ENCODE results near the gene AGAP5. TPM values are rescaled to one million over a fixed set of nuclear protein-coding genes. Genes with fewer than 3 reads are reported as not detected.
"Not testable (repeated sequence)": the region's sequence is repeated elsewhere in the genome, so short reads cannot be mapped to it uniquely, and the experiment has no call there.

AGAP5 gene
- total and polyA plus RNA-seq, 2 of the 8 experiments (the other 6 are each of a cell fraction or from before 2014, with no cell fraction given): 5.4 to 6.0 TPM

- FAIRE-seq: not testable (repeated sequence)
- WGBS, 2 experiments (ENCODE audit: extremely low coverage in 1 of 2, insufficient coverage in 1 of 2, insufficient read length in 1 of 2, insufficient replicate concordance in 2 of 2, low coverage in 1 of 2, low lambda C conversion rate in 2 of 2, missing lambda C conversion rate in 1 of 2): 88% methylated on average over 9 of the region's 10 CpGs; no CpG with 5 or more reads in 1 of the 2 experiments
These were observed 34.3 kb downstream of the AGAP5 start for GRCh38 chr10:73663621-73664020.

GRCh38 chr10:73662705-73663104 is 35.2 kb downstream of the AGAP5 start:
- H3K23me2 ChIP-seq (ENCODE audit: low read depth, low read length); DNase-seq (ENCODE audit: low read depth in 1 of 2, low spot score in 2 of 2); H3K9ac ChIP-seq (replicated peaks in 1 of 4; ENCODE audit: extremely low read depth in 1 of 4, low read depth in 3 of 4, low read length in 3 of 4); H2BK15ac ChIP-seq (ENCODE audit: low read length); H3K4me1 ChIP-seq (replicated peaks in 1 of 4; ENCODE audit: control insufficient read depth in 3 of 4, insufficient read depth in 4 of 4, low read length in 3 of 4); H4K91ac ChIP-seq (replicated peaks; ENCODE audit: insufficient read length, low read length); H3K36me3 ChIP-seq (ENCODE audit: control insufficient read depth in 2 of 4, insufficient read depth in 4 of 4, low read length in 3 of 4); H3K56ac ChIP-seq (replicated peaks; ENCODE audit: insufficient read length, low read depth, low read length); H4K20me1 ChIP-seq (replicated peaks in 1 of 2; ENCODE audit: control insufficient read depth in 1 of 2, insufficient read depth in 2 of 2, low read length in 2 of 2); H2BK5ac ChIP-seq (ENCODE audit: low read depth, low read length); H3K4me3 ChIP-seq (ENCODE audit: extremely low read depth in 1 of 4, insufficient read depth in 2 of 4, low read depth in 3 of 4, low read length in 4 of 4); H3K79me1 ChIP-seq (ENCODE audit: low read depth, low read length); H2AFZ ChIP-seq (ENCODE audit: low read length); H2BK12ac ChIP-seq (ENCODE audit: low read depth, low read length); H2BK120ac ChIP-seq (replicated peaks; ENCODE audit: low read depth, low read length); FAIRE-seq; H3K27me3 ChIP-seq (replicated peaks in 1 of 4; ENCODE audit: control insufficient read depth in 3 of 4, extremely low read depth in 1 of 4, insufficient read depth in 3 of 4, low read length in 3 of 4); H2BK20ac ChIP-seq (ENCODE audit: low read length); H3K79me2 ChIP-seq (ENCODE audit: control insufficient read depth in 1 of 2, insufficient read depth in 2 of 2, low read length in 2 of 2); H3K18ac ChIP-seq (ENCODE audit: extremely low read depth, low read length); H2AK5ac ChIP-seq (ENCODE audit: low read depth, low read length); H3K23ac ChIP-seq (ENCODE audit: insufficient read length); H3K27ac ChIP-seq (ENCODE audit: low read depth, low read length); H4K8ac ChIP-seq (ENCODE audit: extremely low read depth, insufficient read depth, low read length); H4K5ac ChIP-seq (ENCODE audit: insufficient read length, low read depth, low read length); H3K4ac ChIP-seq (replicated peaks; ENCODE audit: insufficient read length, low read depth, low read length); H3K4me2 ChIP-seq (ENCODE audit: insufficient read depth in 1 of 2, low read depth in 2 of 2, low read length in 2 of 2); H3K9me3 ChIP-seq (ENCODE audit: insufficient read depth in 2 of 2, low read depth in 1 of 2, low read length in 1 of 2); H3K14ac ChIP-seq (ENCODE audit: insufficient read length): not testable (repeated sequence)
- 85% methylated on average over 7 of the region's 7 CpGs; no CpG with 5 or more reads in 1 of the 2 experiments for WGBS, 2 experiments (ENCODE audit: extremely low coverage in 1 of 2, insufficient coverage in 1 of 2, insufficient read length in 1 of 2, insufficient replicate concordance in 2 of 2, low coverage in 1 of 2, low lambda C conversion rate in 2 of 2, missing lambda C conversion rate in 1 of 2)
- POLR2A ChIA-PET (ENCODE audit: partially characterized antibody): interaction anchor here (2.4 kb wide), 1 partner anchor 12 kb away, joined by 5 read pairs; no protein-coding TSS in a partner anchor
- CTCF ChIA-PET (ENCODE audit: partially characterized antibody): interaction anchor here (0.9 to 1.6 kb wide), 2 partner anchors 17 to 19 kb away, joined by 3 to 5 read pairs; no protein-coding TSS in a partner anchor

More at GRCh38 chr10:73663621-73664020, 34.3 kb downstream of the AGAP5 start:
- H2BK15ac ChIP-seq (ENCODE audit: low read length); H3K79me2 ChIP-seq (ENCODE audit: control insufficient read depth in 1 of 2, insufficient read depth in 2 of 2, low read length in 2 of 2); H2AFZ ChIP-seq (ENCODE audit: low read length); H2BK20ac ChIP-seq (ENCODE audit: low read length); H3K4me3 ChIP-seq (ENCODE audit: extremely low read depth in 1 of 4, insufficient read depth in 2 of 4, low read depth in 3 of 4, low read length in 4 of 4); H3K79me1 ChIP-seq (ENCODE audit: low read depth, low read length); DNase-seq (ENCODE audit: low read depth in 1 of 2, low spot score in 2 of 2); H4K8ac ChIP-seq (ENCODE audit: extremely low read depth, insufficient read depth, low read length); H3K56ac ChIP-seq (replicated peaks; ENCODE audit: insufficient read length, low read depth, low read length); H3K4ac ChIP-seq (replicated peaks; ENCODE audit: insufficient read length, low read depth, low read length); H3K27ac ChIP-seq (ENCODE audit: low read depth, low read length); H4K91ac ChIP-seq (replicated peaks; ENCODE audit: insufficient read length, low read length); H3K18ac ChIP-seq (ENCODE audit: extremely low read depth, low read length); H3K23ac ChIP-seq (ENCODE audit: insufficient read length); H3K23me2 ChIP-seq (ENCODE audit: low read depth, low read length); H2AK5ac ChIP-seq (ENCODE audit: low read depth, low read length); H3K9me3 ChIP-seq (ENCODE audit: insufficient read depth in 2 of 2, low read depth in 1 of 2, low read length in 1 of 2); H2BK5ac ChIP-seq (ENCODE audit: low read depth, low read length); H4K5ac ChIP-seq (ENCODE audit: insufficient read length, low read depth, low read length); H3K27me3 ChIP-seq (replicated peaks in 1 of 4; ENCODE audit: control insufficient read depth in 3 of 4, extremely low read depth in 1 of 4, insufficient read depth in 3 of 4, low read length in 3 of 4); H2BK12ac ChIP-seq (ENCODE audit: low read depth, low read length); H3K14ac ChIP-seq (ENCODE audit: insufficient read length); H4K20me1 ChIP-seq (replicated peaks in 1 of 2; ENCODE audit: control insufficient read depth in 1 of 2, insufficient read depth in 2 of 2, low read length in 2 of 2); H3K9ac ChIP-seq (replicated peaks in 1 of 4; ENCODE audit: extremely low read depth in 1 of 4, low read depth in 3 of 4, low read length in 3 of 4); H3K4me2 ChIP-seq (ENCODE audit: insufficient read depth in 1 of 2, low read depth in 2 of 2, low read length in 2 of 2); H3K36me3 ChIP-seq (ENCODE audit: control insufficient read depth in 2 of 4, insufficient read depth in 4 of 4, low read length in 3 of 4); H3K4me1 ChIP-seq (replicated peaks in 1 of 4; ENCODE audit: control insufficient read depth in 3 of 4, insufficient read depth in 4 of 4, low read length in 3 of 4); H2BK120ac ChIP-seq (replicated peaks; ENCODE audit: low read depth, low read length): not testable (repeated sequence)
- POLR2A ChIA-PET (ENCODE audit: partially characterized antibody): interaction anchor here (1.3 kb wide), 1 partner anchor 9 kb away, joined by 3 read pairs; no protein-coding TSS in a partner anchor
- CTCF ChIA-PET (ENCODE audit: partially characterized antibody): interaction anchor here (0.9 to 1.6 kb wide), 2 partner anchors 18 to 20 kb away, joined by 3 to 5 read pairs; no protein-coding TSS in a partner anchor
